Endothelial cell of umbilical vein (primary cell): ENCODE data around the gene KRT26.

Source experiments
- MAX ChIP-seq: IDR thresholded peaks from 2 replicates; pipeline ENCODE4 v1.6.1; 2011; ENCODE audit not compliant: insufficient read depth, insufficient read length
- MYC ChIP-seq: IDR thresholded peaks from one replicate; pipeline ENCODE4 v1.6.1; 2011; ENCODE audit warnings: mild to moderate bottlenecking, low read depth, low read length
- POLR2A ChIP-seq: IDR thresholded peaks from 2 replicates; pipeline ENCODE4 v1.6.1; 2012; ENCODE audit warnings: low read depth, mild to moderate bottlenecking, control low read depth, low read length
- POLR2AphosphoS5 ChIP-seq: IDR thresholded peaks from 2 replicates; pipeline ENCODE4 v1.6.1; 2012; ENCODE audit warnings: low read depth, mild to moderate bottlenecking, control low read depth, low read length, moderate library complexity; ENCODE audit not compliant: insufficient read depth
- TF ChIP-seq, protein P1 (sequence below), 2 donors: IDR thresholded peaks; 1 replicate in 1 of 2; 2 replicates in 1 of 2; pipeline ENCODE4 v1.5.1; 2011; ENCODE audit warnings: low read length in 2 of 2, mild to moderate bottlenecking in 2 of 2, moderate library complexity in 2 of 2, control low read depth in 1 of 2, inconsistent platforms in 1 of 2, low read depth in 1 of 2; ENCODE audit not compliant: insufficient read depth in 1 of 2; ENCODE audit errors: extremely low read depth in 1 of 2

DNA sequence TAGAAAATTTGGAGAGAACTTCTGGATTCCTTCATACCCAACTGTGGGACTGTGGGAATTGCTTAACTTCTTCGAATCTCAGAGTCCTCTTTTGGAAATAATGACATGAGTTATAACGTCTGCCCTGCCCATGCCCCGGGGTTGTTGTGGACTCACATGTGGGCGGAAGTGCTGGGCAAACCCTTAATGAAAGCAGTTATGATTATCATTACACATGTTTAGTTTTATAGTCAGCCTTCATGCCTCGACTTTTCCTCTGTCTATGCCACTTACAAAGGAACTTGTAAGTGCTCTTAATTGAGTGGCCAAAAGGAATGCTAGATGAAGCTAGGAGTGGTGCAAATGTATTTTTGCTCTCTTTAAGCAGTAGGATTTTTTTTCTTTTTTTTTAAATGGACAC lies 6.5 kb upstream of the KRT26 start:
- TF ChIP-seq, protein P1, sequence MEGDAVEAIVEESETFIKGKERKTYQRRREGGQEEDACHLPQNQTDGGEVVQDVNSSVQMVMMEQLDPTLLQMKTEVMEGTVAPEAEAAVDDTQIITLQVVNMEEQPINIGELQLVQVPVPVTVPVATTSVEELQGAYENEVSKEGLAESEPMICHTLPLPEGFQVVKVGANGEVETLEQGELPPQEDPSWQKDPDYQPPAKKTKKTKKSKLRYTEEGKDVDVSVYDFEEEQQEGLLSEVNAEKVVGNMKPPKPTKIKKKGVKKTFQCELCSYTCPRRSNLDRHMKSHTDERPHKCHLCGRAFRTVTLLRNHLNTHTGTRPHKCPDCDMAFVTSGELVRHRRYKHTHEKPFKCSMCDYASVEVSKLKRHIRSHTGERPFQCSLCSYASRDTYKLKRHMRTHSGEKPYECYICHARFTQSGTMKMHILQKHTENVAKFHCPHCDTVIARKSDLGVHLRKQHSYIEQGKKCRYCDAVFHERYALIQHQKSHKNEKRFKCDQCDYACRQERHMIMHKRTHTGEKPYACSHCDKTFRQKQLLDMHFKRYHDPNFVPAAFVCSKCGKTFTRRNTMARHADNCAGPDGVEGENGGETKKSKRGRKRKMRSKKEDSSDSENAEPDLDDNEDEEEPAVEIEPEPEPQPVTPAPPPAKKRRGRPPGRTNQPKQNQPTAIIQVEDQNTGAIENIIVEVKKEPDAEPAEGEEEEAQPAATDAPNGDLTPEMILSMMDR (IDR thresholded peaks at IDR 0.05; ENCODE audit: extremely low read depth in 1 of 2, insufficient read depth in 1 of 2, low read depth in 1 of 2, low read length in 2 of 2), result no peak
- TF ChIP-seq POLR2A, result no peak
- TF ChIP-seq POLR2AphosphoS5, result no peak
- TF ChIP-seq MAX, result no peak
- TF ChIP-seq MYC, result no peak
